GM19438 (cell line): Measurements from ENCODE around the gene FRMD1.

Experiments
- ATAC-seq: cut with Tn5 transposase; IDR thresholded peaks from one replicate; pipeline ENCODE4 v1.9.1; 2021; ENCODE audit warnings: low read depth; ENCODE audit not compliant: unreplicated experiment

The FRMD1 gene

DNA sequence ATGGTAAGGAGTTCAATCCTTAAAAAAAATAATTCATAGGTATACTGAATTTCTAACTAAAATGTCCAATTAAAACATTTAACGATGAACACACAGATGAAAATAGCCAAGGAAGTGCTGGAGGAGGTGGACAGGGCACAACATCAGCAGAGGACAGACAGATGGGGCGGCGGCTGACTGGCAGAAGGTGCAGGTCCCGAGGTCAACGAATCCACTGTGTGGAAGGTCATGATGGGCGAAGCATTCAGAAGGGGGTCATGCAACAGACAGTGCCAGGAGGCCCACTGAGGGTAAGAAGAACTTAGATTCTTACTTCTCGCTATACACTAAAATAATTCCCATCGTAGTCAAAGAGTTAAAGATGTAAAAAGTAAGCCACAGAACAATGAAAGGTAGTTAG, 34.2 kb upstream of the FRMD1 start:
- ATAC-seq: no peak

DNA sequence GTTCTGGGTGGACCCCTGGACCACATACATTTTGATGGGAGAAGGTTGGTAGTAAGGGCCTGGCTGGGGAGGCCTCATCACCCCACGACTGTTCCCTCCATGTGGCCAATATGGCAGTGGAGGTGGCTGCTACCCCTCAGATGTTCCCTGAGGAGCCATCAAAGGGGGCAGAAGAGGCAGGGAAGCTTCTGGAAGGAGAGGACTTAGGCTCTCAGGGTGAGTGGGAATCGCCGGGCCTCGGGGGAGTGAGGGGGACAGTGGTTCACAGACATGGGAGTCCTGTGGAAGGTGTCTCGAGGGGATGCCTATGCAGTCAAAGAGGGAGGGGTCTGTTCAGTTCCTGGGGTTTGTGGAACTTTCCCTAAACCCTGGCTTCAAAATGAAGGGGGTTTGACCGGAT, 32.9 kb upstream of the FRMD1 start:
- no peak for ATAC-seq

DNA sequence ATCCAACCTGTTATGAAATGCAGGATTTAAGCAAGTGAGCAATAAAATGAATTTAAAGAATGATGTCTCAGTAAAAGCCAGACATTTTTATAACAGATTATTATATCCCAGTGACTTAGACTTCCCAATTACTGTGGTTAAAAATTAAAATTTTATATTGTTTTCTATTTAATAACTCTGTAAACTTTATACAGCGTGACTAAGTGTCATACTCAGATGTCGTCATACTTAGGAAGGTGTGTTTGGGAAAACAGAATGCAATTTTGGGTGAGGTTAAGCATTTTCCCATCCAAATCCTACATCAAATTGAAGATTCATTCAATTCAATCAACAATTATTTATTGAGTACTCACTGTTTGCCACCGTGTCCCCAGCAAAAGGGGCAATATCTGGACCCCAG, 31.4 kb upstream of the FRMD1 start:
- no peak for ATAC-seq

DNA sequence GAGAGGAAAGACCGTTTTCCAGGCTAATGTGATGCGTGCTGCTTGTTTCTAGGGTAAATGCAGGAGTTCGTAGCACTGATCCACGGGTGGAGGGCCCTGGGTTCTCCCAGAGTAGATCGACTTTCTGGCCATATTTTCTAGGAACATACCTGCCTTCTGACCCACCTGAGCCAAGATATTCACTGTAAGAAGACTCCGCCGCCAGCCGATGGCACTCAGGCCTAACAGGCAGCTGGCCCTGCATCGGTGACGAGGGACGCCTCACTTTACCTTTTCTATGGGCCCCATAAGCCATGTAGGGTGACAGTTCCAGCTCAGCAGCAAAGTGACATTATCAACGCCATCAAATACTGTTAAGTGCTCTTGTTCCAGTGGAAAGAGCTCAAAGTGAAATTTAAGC, 30.2 kb upstream of the FRMD1 start:
- no peak for ATAC-seq

DNA sequence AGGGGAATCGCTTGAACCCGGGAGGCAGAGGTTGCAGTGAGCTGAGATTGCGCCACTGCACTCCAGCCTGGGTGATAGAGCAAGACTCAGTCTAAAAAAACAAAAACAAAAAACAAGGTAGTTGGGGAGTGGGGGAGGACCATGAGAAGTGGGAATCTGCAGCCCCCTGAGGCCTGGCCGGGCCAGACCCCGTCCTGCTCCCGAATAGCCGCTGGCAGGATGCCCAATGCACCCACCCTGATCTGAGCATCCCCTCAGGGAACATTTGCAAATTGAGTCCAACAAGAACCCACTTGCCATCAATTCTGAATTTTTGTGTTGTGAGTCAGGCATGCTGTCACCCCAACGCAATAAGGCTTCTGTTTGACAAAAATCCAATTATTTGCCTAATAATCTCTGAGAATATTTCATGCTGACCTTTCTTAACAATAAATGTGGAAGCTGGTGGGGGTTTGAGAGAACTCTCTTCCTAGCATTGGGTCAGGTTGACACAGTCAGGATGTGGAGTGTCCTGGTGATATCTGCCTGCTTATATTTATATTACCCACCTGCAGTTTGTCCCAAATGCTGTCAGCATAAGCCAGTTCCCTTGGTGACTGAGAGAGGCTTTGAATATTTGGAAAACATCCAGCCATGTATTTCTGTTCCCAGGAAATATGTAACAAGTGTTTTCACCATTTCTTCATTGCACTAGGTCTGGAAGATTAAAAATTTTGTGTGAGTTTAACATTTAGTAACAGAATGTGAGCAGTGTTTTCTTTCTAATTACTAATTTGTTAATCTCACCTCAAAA, 28.4 kb upstream of the FRMD1 start:
- ATAC-seq: no peak

GRCh38 chr6:168106633-168107005, 27.6 kb upstream of the FRMD1 start:
- ATAC-seq: no peak

DNA sequence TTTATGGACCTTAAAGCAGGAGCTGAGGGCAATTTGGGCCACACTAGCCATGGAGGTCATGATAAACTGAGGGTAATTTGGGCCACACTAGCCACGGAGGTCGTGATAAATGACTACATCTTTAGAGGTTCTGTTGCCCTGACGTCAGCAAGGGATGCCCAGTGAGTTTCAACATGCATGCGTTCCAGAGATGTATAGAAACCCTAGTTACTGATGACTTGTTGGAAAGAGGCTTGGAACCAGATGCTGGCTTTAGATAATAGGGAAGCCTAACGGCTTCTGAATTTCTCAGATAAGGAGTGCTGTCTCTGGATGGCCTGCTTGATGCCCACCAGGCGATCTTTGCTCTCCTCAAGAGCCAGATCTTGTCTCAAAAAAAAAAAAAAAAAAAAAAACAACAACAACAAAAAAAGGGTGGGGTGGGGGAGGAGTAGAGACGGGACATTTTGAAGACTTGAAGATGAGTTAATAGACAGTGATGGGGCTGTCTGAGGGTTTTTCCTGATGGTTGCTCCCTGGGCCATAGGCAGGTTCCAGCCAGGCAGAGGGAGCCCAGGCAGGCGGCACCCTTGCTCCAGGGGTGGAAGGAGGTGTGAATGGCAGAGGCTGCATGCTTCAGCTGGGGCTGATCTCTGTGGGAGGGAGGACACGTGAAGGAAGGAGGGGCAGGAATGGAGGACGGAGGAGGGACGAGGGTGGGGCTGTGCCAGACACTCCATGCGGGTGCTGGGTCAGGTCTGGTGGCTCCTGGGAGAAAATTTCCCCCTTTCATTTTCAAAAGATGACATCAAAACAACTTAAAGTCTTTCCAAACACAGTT, 27.0 kb upstream of the FRMD1 start:
- no peak for ATAC-seq

- no peak for ATAC-seq
Observed at GRCh38 chr6:168104636-168105035, 25.6 kb upstream of the FRMD1 start.

GRCh38 chr6:168103050-168103830, 24.2 kb upstream of the FRMD1 start:
- no peak for ATAC-seq

DNA sequence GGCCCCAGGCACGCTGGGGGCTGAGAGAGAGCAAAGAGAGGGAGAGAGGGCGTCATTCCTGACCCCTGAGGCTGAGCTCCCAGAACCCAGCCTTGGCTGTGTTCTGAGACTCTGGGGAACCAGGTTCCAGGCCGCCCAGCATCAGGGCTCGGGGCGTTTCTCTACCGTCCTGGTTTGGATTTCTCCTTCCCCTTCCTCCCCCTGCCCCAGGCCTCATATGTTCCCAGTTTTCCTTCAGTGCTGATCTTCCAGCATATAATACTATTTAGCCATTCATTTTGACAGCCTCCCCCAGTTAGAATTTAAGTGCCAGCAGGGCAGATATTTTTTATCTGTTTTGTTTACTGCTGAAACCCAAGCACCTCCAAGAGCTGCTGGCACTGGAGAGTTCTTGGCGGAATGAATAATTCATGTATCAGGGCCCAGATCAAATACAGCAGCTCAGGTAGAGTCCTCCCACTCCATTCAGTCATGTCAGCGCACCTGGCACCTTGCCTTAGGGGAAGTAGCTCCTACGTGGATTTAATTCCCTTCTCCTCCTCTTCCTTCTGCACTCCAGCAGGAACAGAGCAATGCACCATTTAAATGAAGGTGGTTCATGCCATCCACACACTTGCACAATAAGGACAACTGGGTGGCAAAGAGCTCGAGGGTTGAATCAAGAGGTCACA, 23.4 kb upstream of the FRMD1 start:
- no peak for ATAC-seq

GRCh38 chr6:168101590-168102314, 22.7 kb upstream of the FRMD1 start:
- no peak for ATAC-seq

GRCh38 chr6:168100803-168101589, 22.0 kb upstream of the FRMD1 start:
- ATAC-seq: no peak

- ATAC-seq: no peak
Observed at GRCh38 chr6:168100011-168100802, 21.2 kb upstream of the FRMD1 start.

GRCh38 chr6:168099201-168100010, 20.4 kb upstream of the FRMD1 start:
- ATAC-seq: no peak

DNA sequence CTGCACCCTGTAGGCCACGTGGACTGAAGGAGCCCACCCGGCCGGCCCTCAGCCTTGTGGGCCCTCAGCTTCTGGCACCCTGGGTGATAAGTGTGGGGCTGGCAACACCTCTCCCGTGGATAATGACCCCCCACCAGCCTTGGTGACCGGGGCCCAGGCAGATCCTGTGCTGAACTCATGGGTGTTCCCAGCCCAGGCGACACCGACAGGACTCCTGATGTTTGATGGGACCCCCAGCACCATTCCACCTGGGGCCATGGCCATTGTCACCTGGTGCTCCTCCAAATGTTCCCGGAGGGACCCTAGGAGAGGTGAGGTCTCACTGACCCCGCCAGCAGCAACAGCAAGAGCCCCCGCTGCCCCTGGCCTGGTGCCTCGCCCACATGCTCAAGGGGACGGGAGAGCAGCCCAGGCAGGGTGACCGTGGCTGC, 19.4 kb upstream of the FRMD1 start:
- ATAC-seq: no peak

GRCh38 chr6:168097621-168098430, 18.8 kb upstream of the FRMD1 start:
- ATAC-seq: no peak

DNA sequence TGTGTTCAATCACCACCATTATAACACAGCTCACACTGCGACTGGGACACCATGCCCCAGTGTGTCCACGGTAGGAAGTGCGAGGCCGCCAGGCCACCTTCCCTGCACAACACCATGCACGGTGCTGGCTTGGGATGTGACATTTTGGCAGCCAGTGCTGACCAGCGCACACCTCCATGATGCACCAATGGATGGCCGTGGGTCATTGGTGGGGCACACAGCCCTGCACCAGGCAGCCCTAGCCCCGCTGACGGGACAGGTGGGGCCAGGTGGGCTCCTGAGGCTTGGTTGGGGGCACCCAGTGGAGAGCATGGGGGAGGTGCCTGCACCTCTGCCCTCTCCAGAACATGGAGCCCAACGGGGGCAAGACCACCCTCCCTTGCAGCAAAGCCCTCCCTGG, 18.2 kb upstream of the FRMD1 start:
- no peak for ATAC-seq
